Measurements from ENCODE around the gene TLE7.

- TF ChIP-seq SMC3 (IDR thresholded peaks at IDR 0.05; ENCODE audit: low read depth, low read length) (no peak), CTCF (IDR thresholded peaks at IDR 0.05) (no peak), FOXM1 (IDR thresholded peaks at IDR 0.05; ENCODE audit: low read depth) (no peak), EP300 (IDR thresholded peaks at IDR 0.05; ENCODE audit: borderline replicate concordance in 1 of 2, low read depth in 1 of 2, low read length in 1 of 2) (no peak), TCF12 (IDR thresholded peaks at IDR 0.05) (no peak), YY1 (IDR thresholded peaks at IDR 0.05; ENCODE audit: low read depth) (no peak), RCOR1 (IDR thresholded peaks at IDR 0.05; ENCODE audit: low read length) (no peak), EZH2phosphoT487 (IDR thresholded peaks at IDR 0.05; ENCODE audit: borderline replicate concordance, low read depth) (no peak), REST (IDR thresholded peaks at IDR 0.05; ENCODE audit: low read depth, low read length) (no peak)
Observed at GRCh38 chr16:71402674-71403073, 39.2 kb downstream of the TLE7 start.

Measured in SK-N-SH (cell line).